ENCODE results near the gene ST6GALNAC5.

ST6GALNAC5 gene

GRCh38 chr1:77031106-77031662 lies 163.9 kb downstream of the ST6GALNAC5 start:
- Mint-ChIP-seq H3K27ac (no peak overlapping the region), H3K9me3 (no peaks in the 10 kb centered on the region), H3K4me1 (no peaks in the 10 kb centered on the region), H3K27me3 (peaks cover 46% of the 10 kb centered on the region), H3K4me3 (no peak overlapping the region)
- DNase-seq (no peak), ATAC-seq (no peak)

DNA sequence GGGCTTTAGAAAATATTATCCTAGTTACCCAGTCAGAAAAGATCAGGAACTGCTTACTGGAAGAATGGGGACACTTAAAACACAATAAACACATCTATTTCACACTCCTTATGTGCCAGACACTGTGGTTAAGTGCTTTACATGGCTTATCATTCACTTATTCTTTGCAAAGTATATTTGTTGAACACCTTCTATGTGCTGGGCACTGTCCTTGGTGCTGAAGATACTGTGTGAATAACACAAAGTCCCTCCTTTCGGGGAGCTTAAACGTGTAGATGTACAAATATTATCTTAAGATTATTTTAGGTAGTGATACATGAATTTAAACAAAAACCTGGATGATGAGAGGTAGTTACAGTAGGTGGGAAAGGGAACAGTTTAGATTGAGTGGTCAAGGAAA lies 169.3 kb downstream of the ST6GALNAC5 start:
- peaks cover 0 to 6% of the 10 kb centered on the region in 2 donors for H3K9me3 Mint-ChIP-seq
- peaks cover 21% of the 10 kb centered on the region for H3K27me3 Mint-ChIP-seq
- ATAC-seq (no peak), DNase-seq (no peak)
- no peaks in the 10 kb centered on the region for H3K4me1 Mint-ChIP-seq
- H3K4me3 Mint-ChIP-seq = no peak overlapping the region
- no peak overlapping the region for H3K27ac Mint-ChIP-seq

DNA sequence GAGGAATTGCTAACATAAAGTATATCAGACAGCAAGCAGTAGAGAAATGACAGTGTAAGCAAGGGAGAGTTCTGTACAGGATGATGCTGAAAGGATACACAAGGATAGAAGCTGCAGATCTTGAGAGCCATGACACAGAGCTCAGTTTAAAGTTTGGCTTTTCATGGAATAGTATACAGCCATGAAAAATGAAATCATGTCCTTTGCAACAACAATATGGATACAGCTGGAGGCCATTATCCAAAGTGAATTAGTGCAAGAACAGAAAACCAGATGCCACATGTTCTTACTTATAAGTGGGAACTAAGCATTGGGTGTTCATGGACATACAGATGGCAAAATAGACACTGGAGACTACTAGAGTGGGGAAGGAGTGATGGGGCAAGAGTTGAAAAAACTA lies 169.8 kb downstream of the ST6GALNAC5 start:
- DNase-seq = no peak
- Mint-ChIP-seq H3K9me3 (peaks cover 0 to 6% of the 10 kb centered on the region in 2 donors), H3K4me3 (no peak overlapping the region), H3K27ac (no peak overlapping the region), H3K27me3 (peaks cover 16% of the 10 kb centered on the region), H3K4me1 (no peaks in the 10 kb centered on the region)
- no peak for ATAC-seq

- no peak overlapping the region for H3K27ac Mint-ChIP-seq
- H3K4me3 Mint-ChIP-seq = no peak overlapping the region
- peaks cover 11% of the 10 kb centered on the region for H3K27me3 Mint-ChIP-seq
- H3K9me3 Mint-ChIP-seq = peaks cover 0 to 6% of the 10 kb centered on the region in 2 donors
- ATAC-seq (no peak), DNase-seq (no peak)
- H3K4me1 Mint-ChIP-seq = no peaks in the 10 kb centered on the region
Measured at GRCh38 chr1:77038000-77038399, 170.7 kb downstream of the ST6GALNAC5 start.

GRCh38 chr1:77039111-77039510 lies 171.8 kb downstream of the ST6GALNAC5 start:
- ATAC-seq (no peak), DNase-seq (no peak)
- Mint-ChIP-seq H3K9me3 (peaks cover 0 to 6% of the 10 kb centered on the region in 2 donors), H3K27me3 (peaks cover 1% of the 10 kb centered on the region), H3K27ac (no peak overlapping the region), H3K4me3 (no peak overlapping the region), H3K4me1 (no peaks in the 10 kb centered on the region)

- DNase-seq = no peak
- H3K9me3 Mint-ChIP-seq = peaks cover 0 to 6% of the 10 kb centered on the region in 2 donors
Measured at GRCh38 chr1:77039739-77040138, 172.5 kb downstream of the ST6GALNAC5 start.

DNA sequence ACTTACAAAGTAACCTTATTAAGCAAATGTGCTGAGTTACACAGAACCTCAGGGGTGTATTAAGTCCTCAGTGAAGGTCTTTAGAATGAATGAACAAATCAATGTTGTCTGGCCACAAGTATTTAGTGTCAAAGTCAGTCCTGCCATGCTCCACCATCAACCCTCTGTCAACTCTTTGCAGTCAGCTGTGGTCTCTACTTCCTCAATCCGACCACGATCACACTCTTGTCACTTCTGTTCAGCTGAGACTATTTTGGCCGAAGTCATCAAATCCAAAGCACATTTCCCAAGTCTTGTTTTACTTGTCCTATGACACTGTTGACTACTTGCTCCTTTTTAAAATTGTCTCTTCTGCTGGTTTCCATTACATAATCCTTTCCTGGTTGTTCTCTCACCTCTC lies 173.5 kb downstream of the ST6GALNAC5 start:
- Mint-ChIP-seq H3K4me1 (peaks cover 6% of the 10 kb centered on the region), H3K27me3 (no peaks in the 10 kb centered on the region), H3K4me3 (no peak overlapping the region), H3K27ac (no peak overlapping the region), H3K9me3 (peaks cover 0 to 6% of the 10 kb centered on the region in 2 donors)
- ATAC-seq (no peak), DNase-seq (no peak)

More at GRCh38 chr1:77039739-77040138, 172.5 kb downstream of the ST6GALNAC5 start:
- H3K27ac Mint-ChIP-seq = no peak overlapping the region
- H3K4me1 Mint-ChIP-seq = no peaks in the 10 kb centered on the region
- H3K4me3 Mint-ChIP-seq = no peak overlapping the region
- no peak for ATAC-seq
- no peaks in the 10 kb centered on the region for H3K27me3 Mint-ChIP-seq

DNA sequence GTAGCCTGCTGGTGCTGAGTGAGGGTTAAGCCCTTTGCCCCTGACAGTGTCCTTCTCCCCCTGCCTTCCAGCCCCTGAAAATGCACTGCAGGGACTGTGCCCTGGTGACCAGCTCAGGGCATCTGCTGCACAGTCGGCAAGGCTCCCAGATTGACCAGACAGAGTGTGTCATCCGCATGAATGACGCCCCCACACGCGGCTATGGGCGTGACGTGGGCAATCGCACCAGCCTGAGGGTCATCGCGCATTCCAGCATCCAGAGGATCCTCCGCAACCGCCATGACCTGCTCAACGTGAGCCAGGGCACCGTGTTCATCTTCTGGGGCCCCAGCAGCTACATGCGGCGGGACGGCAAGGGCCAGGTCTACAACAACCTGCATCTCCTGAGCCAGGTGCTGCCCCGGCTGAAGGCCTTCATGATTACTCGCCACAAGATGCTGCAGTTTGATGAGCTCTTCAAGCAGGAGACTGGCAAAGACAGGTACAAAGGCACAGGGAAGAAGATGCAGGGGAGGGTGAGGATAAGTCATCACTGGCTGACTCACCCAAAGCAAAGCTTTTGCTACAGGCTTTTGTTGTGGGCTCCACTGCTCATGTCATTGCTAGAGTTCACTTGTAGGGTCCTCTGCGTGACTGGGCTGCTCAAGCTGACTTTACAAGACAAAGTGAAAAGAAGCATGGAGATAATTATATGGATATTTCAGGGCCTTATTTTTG lies 177.0 kb downstream of the ST6GALNAC5 start:
- ATAC-seq (peak; percentile 66), DNase-seq (no peak)
- H3K4me3 Mint-ChIP-seq = no peak overlapping the region
- no peaks in the 10 kb centered on the region for H3K27me3 Mint-ChIP-seq
- H3K4me1 Mint-ChIP-seq = peaks cover 26% of the 10 kb centered on the region
- H3K27ac Mint-ChIP-seq = no peak overlapping the region
- no peaks in the 10 kb centered on the region for H3K9me3 Mint-ChIP-seq

DNA sequence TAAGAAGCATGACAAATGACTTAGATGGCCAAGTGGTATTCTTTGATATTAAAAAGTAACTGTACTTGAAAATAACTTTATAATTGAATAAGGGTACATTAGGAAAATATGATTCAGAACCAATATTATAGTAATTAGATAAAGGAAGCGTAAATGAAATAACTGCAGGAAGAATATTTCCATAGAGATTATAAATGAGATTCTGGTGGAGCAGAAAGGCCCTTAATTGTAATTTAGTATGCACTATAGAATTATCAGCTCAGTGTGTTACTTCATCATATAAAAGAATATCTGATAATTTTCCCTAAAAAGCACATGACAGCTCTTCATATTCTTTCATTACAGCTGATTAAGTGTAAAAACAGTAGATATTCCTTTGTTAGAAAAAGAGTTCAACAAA lies 180.3 kb downstream of the ST6GALNAC5 start:
- H3K4me3 Mint-ChIP-seq = no peak overlapping the region
- H3K4me1 Mint-ChIP-seq = peaks cover 26% of the 10 kb centered on the region
- H3K27ac Mint-ChIP-seq = no peak overlapping the region
- no peak for DNase-seq
- H3K9me3 Mint-ChIP-seq = no peaks in the 10 kb centered on the region
- ATAC-seq = no peak
- no peaks in the 10 kb centered on the region for H3K27me3 Mint-ChIP-seq

- ATAC-seq (peak; percentile 76), DNase-seq (no peak)
- Mint-ChIP-seq H3K27ac (no peak overlapping the region), H3K27me3 (no peaks in the 10 kb centered on the region), H3K9me3 (no peaks in the 10 kb centered on the region), H3K4me3 (peak overlapping the region; percentile 0 to 2), H3K4me1 (peaks cover 26% of the 10 kb centered on the region)
Measured at GRCh38 chr1:77047978-77048614, 180.8 kb downstream of the ST6GALNAC5 start.

- peaks cover 26% of the 10 kb centered on the region for H3K4me1 Mint-ChIP-seq
- H3K9me3 Mint-ChIP-seq = no peaks in the 10 kb centered on the region
- no peak for DNase-seq
- H3K27me3 Mint-ChIP-seq = no peaks in the 10 kb centered on the region
- ATAC-seq = no peak
- H3K27ac Mint-ChIP-seq = no peak overlapping the region
- no peak overlapping the region for H3K4me3 Mint-ChIP-seq
Measured at GRCh38 chr1:77048615-77049005, 181.3 kb downstream of the ST6GALNAC5 start.

DNA sequence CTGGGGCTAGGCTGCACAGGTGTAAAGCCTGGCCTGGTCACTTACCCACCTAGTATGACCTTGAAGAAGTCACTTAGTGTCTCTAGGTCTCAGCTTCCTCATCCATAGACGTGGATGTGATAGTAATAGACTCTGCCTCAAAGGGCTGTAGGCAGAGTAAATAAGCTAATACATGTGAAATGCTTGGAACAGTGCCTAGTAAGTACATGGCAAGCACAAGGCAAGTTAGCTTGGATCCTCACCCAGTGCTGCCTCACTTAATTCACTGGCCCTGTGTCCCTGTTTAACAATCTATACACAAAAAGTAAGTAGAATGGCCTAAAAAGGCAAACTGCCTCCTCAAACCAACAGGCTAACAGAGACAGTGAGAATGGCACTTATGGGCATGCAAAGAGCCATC lies 184.1 kb downstream of the ST6GALNAC5 start:
- peaks cover 16% of the 10 kb centered on the region for H3K4me1 Mint-ChIP-seq
- DNase-seq (no peak), ATAC-seq (no peak)
- no peaks in the 10 kb centered on the region for H3K27me3 Mint-ChIP-seq
- H3K27ac Mint-ChIP-seq = no peak overlapping the region
- H3K9me3 Mint-ChIP-seq = no peaks in the 10 kb centered on the region
- no peak overlapping the region for H3K4me3 Mint-ChIP-seq

DNA sequence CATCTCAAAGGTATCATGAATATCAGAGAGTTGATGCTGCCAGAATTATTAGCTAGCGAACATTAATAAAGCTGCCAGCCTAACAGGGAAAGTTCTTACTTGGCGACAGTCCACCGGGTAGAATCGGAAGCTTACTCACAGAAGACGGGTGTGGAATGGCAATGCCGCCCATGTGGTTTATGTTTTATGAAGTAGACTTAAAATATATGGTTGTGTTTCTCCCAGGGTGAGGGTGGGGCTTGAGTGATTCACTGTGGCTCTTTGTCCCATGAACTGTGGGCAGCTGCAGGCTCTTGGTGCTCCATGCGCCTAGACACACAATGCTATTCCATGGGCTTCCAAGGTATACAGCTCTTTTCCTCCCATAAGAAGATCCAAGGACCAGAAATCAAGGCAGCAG lies 189.2 kb downstream of the ST6GALNAC5 start:
- peaks cover 8% of the 10 kb centered on the region for H3K27me3 Mint-ChIP-seq
- peaks cover 0 to 4% of the 10 kb centered on the region in 2 donors for H3K9me3 Mint-ChIP-seq
- H3K4me3 Mint-ChIP-seq = no peak overlapping the region
- no peaks in the 10 kb centered on the region for H3K4me1 Mint-ChIP-seq
- ATAC-seq = no peak
- H3K27ac Mint-ChIP-seq = peak overlapping the region in 1 of 2 donors; percentile 31
- DNase-seq = no peak

DNA sequence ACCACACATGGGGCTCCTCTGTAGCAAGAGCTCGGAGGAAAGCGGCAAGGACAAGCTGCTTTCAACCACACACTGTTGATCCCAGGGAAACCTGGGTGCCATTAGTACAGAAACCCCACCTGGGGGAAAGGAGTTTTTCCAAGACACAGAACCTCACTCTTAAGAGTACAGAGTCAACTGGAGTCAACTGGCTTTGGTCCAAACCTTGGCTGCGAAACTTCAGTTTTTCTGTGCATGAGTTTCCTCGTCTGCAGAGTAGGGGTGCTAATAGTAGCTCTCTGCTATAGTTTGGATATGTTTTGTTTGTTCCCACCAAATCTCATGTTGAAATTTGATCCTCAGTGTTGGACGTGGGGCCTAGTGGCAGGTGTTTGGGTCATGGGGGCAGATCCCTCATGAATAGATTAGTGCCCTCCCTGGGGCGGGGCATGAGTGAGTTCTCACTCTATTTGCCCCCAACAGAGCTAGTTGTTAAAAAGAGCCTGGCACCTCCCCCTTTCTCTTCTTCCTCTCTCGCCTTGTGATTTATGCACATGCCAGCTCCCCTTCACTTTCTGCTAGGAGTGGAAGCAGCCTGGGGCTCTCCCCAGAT lies 190.8 kb downstream of the ST6GALNAC5 start:
- Mint-ChIP-seq H3K9me3 (peaks cover 0 to 5% of the 10 kb centered on the region in 2 donors), H3K4me1 (no peaks in the 10 kb centered on the region), H3K27me3 (peaks cover 8% of the 10 kb centered on the region), H3K4me3 (no peak overlapping the region), H3K27ac (peak overlapping the region; percentile 42 to 67)
- ATAC-seq = no peak
- no peak for DNase-seq

GRCh38 chr1:77060000-77060399 lies 192.7 kb downstream of the ST6GALNAC5 start:
- Mint-ChIP-seq H3K9me3 (peaks cover 0 to 5% of the 10 kb centered on the region in 2 donors), H3K27ac (no peak overlapping the region), H3K27me3 (peaks cover 8% of the 10 kb centered on the region), H3K4me1 (no peaks in the 10 kb centered on the region), H3K4me3 (no peak overlapping the region)
- ATAC-seq (no peak), DNase-seq (no peak)

DNA sequence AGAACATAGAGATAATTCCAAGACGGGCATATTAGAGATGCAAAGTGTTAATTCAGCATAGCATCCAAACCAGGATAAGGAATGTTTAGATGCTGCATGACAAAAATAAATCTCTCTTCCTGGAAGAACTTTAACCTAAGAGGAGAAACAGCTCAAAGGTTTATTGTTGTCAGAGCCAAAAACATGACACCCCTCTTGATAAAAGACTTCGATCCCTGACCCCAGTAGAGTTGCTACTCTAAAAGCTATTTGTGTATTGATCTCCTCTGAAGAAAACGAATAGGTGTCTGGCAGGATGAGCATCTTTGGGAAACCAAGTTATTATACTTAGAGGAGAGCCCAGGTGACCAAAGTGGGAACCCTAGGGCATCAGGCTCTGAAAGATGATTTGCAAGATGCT lies 193.9 kb downstream of the ST6GALNAC5 start:
- Mint-ChIP-seq H3K9me3 (peaks cover 0 to 5% of the 10 kb centered on the region in 2 donors), H3K27me3 (peaks cover 8% of the 10 kb centered on the region), H3K4me1 (no peaks in the 10 kb centered on the region), H3K27ac (no peak overlapping the region), H3K4me3 (no peak overlapping the region)
- DNase-seq (no peak), ATAC-seq (no peak)
